ENCODE data around the gene GRXCR1.

DNA sequence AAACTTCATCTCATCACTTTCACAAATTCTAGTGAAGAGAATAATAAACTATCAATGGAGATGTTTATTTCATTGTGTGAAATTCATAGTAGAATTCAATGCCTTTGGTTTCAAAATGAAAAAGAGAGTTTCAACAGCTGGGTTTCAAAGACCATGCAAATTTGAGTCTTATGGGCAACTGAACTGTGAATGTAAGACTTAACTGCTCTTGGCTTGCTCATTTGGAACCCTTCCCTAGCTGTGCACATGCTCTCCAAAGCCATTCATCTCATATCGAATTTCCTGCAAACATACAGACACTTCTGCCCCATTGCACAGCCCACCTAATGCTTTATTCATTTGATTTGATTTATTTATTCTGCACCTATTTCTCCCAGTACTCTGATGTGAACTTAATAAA is 154.5 kb downstream of the GRXCR1 start:
- TF ChIP-seq, protein P1, sequence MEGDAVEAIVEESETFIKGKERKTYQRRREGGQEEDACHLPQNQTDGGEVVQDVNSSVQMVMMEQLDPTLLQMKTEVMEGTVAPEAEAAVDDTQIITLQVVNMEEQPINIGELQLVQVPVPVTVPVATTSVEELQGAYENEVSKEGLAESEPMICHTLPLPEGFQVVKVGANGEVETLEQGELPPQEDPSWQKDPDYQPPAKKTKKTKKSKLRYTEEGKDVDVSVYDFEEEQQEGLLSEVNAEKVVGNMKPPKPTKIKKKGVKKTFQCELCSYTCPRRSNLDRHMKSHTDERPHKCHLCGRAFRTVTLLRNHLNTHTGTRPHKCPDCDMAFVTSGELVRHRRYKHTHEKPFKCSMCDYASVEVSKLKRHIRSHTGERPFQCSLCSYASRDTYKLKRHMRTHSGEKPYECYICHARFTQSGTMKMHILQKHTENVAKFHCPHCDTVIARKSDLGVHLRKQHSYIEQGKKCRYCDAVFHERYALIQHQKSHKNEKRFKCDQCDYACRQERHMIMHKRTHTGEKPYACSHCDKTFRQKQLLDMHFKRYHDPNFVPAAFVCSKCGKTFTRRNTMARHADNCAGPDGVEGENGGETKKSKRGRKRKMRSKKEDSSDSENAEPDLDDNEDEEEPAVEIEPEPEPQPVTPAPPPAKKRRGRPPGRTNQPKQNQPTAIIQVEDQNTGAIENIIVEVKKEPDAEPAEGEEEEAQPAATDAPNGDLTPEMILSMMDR (IDR thresholded peaks at IDR 0.05), result no peak
- TF ChIP-seq EZH2 (IDR thresholded peaks at IDR 0.05; ENCODE audit: borderline replicate concordance, insufficient read depth, low read depth, low read length, poor library complexity, severe bottlenecking), result no peak

Measured in B cell (primary cell).